Spleen (tissue), 13 donors: ENCODE data around the gene L3MBTL3. TPM values are rescaled to one million over a fixed set of nuclear protein-coding genes. Genes with fewer than 3 reads are reported as not detected.

Experiments
- DNase-seq: peaks from one replicate; pipeline ENCODE4 v3.0.0-alpha.2; 2020
- H3K27ac ChIP-seq, 8 donors: fragments of 200-600 bp; sonication (generic) in 7 of 8; 1 replicate in 4 of 8; 2 replicates in 4 of 8; pipeline versions ENCODE4 v1.5.0 to v1.8.0; 2016 to 2021; ENCODE audit warnings: inconsistent platforms in 4 of 8, mild to moderate bottlenecking in 4 of 8, moderate library complexity in 1 of 8
- H3K27me3 ChIP-seq, 7 donors: fragments of 200-600 bp; sonication (generic) in 6 of 7; replicated peaks in 1 of 7; 1 replicate in 4 of 7; 2 replicates in 3 of 7; pipeline versions ENCODE4 v1.5.0 to v1.8.0; 2016 to 2021; ENCODE audit warnings: inconsistent platforms in 3 of 7, mild to moderate bottlenecking in 1 of 7
- H3K36me3 ChIP-seq, 6 donors: fragments of 200-600 bp; sonication (generic) in 5 of 6; 1 replicate in 4 of 6; 2 replicates in 2 of 6; pipeline versions ENCODE4 v1.5.0 to v1.8.0; 2016 to 2021; ENCODE audit warnings: inconsistent platforms in 2 of 6
- H3K4me1 ChIP-seq, 6 donors: fragments of 200-600 bp; sonication (generic) in 5 of 6; 1 replicate in 3 of 6; 2 replicates in 3 of 6; pipeline versions ENCODE4 v1.5.0 to v1.8.0; 2016 to 2021; ENCODE audit warnings: inconsistent platforms in 3 of 6
- H3K4me3 ChIP-seq, 8 donors: fragments of 200-600 bp; sonication (generic) in 7 of 8; 1 replicate in 4 of 8; 2 replicates in 4 of 8; pipeline versions ENCODE4 v1.5.0 to v1.8.0; 2016 to 2021; ENCODE audit warnings: inconsistent platforms in 4 of 8, mild to moderate bottlenecking in 4 of 8, moderate library complexity in 2 of 8
- H3K9me3 ChIP-seq, 8 donors: fragments of 200-600 bp; sonication (generic) in 7 of 8; 1 replicate in 4 of 8; 2 replicates in 4 of 8; pipeline versions ENCODE4 v1.5.0 to v1.8.0; 2016 to 2021; ENCODE audit warnings: inconsistent platforms in 4 of 8
- POLR2A ChIP-seq, 3 donors: fragments of 450-650 bp; IDR thresholded peaks; one replicate each; pipeline ENCODE4 v1.5.1; 2017; ENCODE audit warnings: antibody characterized with exemption in 3 of 3, mild to moderate bottlenecking in 1 of 3
- POLR2AphosphoS5 ChIP-seq, 3 donors: sonication (generic); formaldehyde crosslinking; IDR thresholded peaks; one replicate each; pipeline ENCODE4 v1.5.1; 2017; ENCODE audit warnings: antibody characterized with exemption in 3 of 3
- WGBS, 5 donors: extraction: QIAGEN DNeasy Blood & Tissue Kit in 3 of 5; methylation state at CpG; one replicate each; pipeline versions ENCODE4 v1.1.5 to v1.1.7; 2013 to 2018; 5-methylcytosine and 5-hydroxymethylcytosine counted together
- intact Hi-C: fragments of 100-400 bp; cut with DNase I; formaldehyde crosslinking; loops from one replicate; pipeline ENCODE4 v1.15.0; 2023; ENCODE audit warnings: low total_unique reads
- long read RNA-seq, 2 donors: transcript quantifications; one replicate each; lab custom pipeline, GENCODE V29; 2026
- polyA plus RNA-seq, 3 donors: library from polyadenylated mRNA; stranded (reverse); fragments of 200-250 nt; gene quantifications; one replicate each; pipeline ENCODE4 v1.2.1, GENCODE V29; 2013
- total RNA-seq, 7 donors: library from RNA; depleted of rRNA in 3 of 7; stranded (reverse); fragments of >200 nt in 3 of 7; fragmentation: NEBNext Ultra II Directional in 4 of 7; extraction: Animal tissue kit (Norgen Biotek cat#: 25700) in 4 of 7; gene quantifications; one replicate each; pipeline versions ENCODE4 v1.1.0 to v1.2.1, GENCODE V29; 2016 to 2021
- TF ChIP-seq, protein P1 (sequence below), 11 experiments: fragments of 200-600 bp in 7 of 11; fragments of 450-650 bp in 4 of 11; sonication (generic) in 4 of 11; IDR thresholded peaks in 8 of 11; conservative IDR thresholded peaks in 3 of 11; 1 replicate in 7 of 11; 2 replicates in 4 of 11; pipeline versions ENCODE4 v1.4.0 to v1.8.0; 2016 to 2021; ENCODE audit warnings: antibody characterized with exemption in 11 of 11, inconsistent platforms in 4 of 11, mild to moderate bottlenecking in 1 of 11
- donor health status: healthy with polysubstance abuse.
- donor health status: DM: no; HTN: no; CAD: no; lungs with moderate emphysema.
- donor health status: DM: no; HTN: no; CAD: no.
- donor health status: Bipolar disorder and iron deficiency.
- donor health status: healthy.
- donor health status: DM: no; HTN: no; CAD: no.
- donor health status: DM: yes; HTN: yes; CAD: no.

L3MBTL3 gene
- total RNA-seq (10 to 100 TPM; 16.1 to 45.6 (median 38.2) TPM), polyA plus RNA-seq (10 to 100 TPM in 1 of 3 donors, 1 to 10 TPM in 2; 7.0 to 15.0 (median 7.5) TPM)
- long read RNA-seq, donor 1, partial matches to known transcripts, result 0 of 1 reads
- long read RNA-seq, donor 1, other reads (novel, unspliced or antisense), result 0 of 1 reads
- long read RNA-seq, donor 2, full-length matches to known transcripts, result 1 of 1 reads
- long read RNA-seq, donor 2, partial matches to known transcripts, result 0 of 1 reads
- long read RNA-seq, donor 2, other reads (novel, unspliced or antisense), result 0 of 1 reads

DNA sequence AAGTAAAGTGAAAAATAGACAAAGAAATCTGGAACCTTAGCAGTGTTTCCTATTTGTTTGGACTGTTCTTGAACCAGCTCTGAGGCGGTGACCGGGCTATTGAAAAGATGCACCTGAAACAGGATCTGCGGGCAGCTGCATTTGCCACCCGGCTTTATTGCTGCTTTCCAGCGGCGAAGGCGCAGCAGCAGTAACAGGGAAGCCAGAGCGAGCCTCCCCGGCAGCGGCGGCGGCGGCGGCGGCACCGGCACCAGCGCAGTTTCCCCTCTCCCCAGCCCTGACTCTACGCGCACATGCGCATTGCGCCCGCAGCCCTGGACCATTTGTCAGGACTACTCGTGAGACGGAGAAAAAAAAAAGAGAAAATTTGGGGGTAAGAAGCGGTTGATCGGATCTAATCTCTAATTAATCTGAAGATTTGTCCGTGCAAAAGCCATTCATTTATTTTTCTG, at the start of gene L3MBTL3:
Gene L3MBTL3 (plus strand): TSS at position 290 of the 452 bp plus-strand sequence. CDS start 24,119 bp downstream, outside the sequence.
- 0 to 1% (median 0%) methylated on average over 27 of the region's 27 CpGs for WGBS, 5 donors
- Histone ChIP-seq H3K36me3 (peaks cover 0 to 7% (median 0%) of the 10 kb centered on the region in 6 donors), H3K27me3 (no peaks in the 10 kb centered on the region), H3K4me1 (peaks cover 3 to 28% (median 23%) of the 10 kb centered on the region in 6 donors), H3K9me3 (no peaks in the 10 kb centered on the region), H3K4me3 (peak within 1 kb of the TSS; percentile 74 to 97 (median 84)), H3K27ac (peak within 1 kb of the TSS; percentile 88 to 98 (median 92))
- TF ChIP-seq POLR2AphosphoS5 (IDR thresholded peaks at IDR 0.05), result peak; percentile 78 to 84 (median 83)
- no peak for TF ChIP-seq POLR2A (IDR thresholded peaks at IDR 0.05)
- intact Hi-C loops, result no loop called here
- peak; percentile 98 for DNase-seq

DNA sequence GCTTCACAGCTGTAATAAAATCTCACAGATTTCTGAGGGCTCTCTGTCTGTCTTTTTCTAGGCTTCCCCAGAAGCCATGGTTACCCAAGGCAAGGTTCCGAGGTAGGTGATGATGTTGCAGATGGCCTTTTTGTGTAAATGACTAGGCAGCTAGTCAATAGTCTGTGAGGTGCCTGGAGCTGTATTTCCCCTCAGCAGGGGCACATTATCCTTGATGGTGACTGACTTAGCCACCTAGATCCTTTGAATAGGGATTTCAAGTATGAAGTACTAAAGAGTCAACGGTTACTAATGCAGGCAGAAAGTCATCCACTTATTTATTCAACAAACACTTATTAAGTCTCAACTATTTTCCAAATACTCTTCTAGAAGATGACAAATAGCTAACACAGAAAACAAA, 49.3 kb upstream of the L3MBTL3 start:
- Histone ChIP-seq H3K9me3 (peaks cover 0 to 4% (median 0%) of the 10 kb centered on the region in 8 donors), H3K4me1 (no peaks in the 10 kb centered on the region), H3K36me3 (no peaks in the 10 kb centered on the region), H3K4me3 (no peak overlapping the region), H3K27ac (no peak overlapping the region), H3K27me3 (peaks cover 0 to 6% (median 0%) of the 10 kb centered on the region in 7 donors)
- TF ChIP-seq POLR2A (IDR thresholded peaks at IDR 0.05) (no peak), POLR2AphosphoS5 (IDR thresholded peaks at IDR 0.05) (no peak)
- TF ChIP-seq, protein P1, sequence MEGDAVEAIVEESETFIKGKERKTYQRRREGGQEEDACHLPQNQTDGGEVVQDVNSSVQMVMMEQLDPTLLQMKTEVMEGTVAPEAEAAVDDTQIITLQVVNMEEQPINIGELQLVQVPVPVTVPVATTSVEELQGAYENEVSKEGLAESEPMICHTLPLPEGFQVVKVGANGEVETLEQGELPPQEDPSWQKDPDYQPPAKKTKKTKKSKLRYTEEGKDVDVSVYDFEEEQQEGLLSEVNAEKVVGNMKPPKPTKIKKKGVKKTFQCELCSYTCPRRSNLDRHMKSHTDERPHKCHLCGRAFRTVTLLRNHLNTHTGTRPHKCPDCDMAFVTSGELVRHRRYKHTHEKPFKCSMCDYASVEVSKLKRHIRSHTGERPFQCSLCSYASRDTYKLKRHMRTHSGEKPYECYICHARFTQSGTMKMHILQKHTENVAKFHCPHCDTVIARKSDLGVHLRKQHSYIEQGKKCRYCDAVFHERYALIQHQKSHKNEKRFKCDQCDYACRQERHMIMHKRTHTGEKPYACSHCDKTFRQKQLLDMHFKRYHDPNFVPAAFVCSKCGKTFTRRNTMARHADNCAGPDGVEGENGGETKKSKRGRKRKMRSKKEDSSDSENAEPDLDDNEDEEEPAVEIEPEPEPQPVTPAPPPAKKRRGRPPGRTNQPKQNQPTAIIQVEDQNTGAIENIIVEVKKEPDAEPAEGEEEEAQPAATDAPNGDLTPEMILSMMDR (IDR thresholded peaks at IDR 0.05 in 8 of 11, conservative IDR thresholded peaks at IDR 0.05 in 3 of 11), result no peak
- DNase-seq, result no peak
- WGBS, 5 donors, result 67 to 90% (median 88%) methylated on average over 2 of the region's 2 CpGs
- intact Hi-C loops, result no loop called here

DNA sequence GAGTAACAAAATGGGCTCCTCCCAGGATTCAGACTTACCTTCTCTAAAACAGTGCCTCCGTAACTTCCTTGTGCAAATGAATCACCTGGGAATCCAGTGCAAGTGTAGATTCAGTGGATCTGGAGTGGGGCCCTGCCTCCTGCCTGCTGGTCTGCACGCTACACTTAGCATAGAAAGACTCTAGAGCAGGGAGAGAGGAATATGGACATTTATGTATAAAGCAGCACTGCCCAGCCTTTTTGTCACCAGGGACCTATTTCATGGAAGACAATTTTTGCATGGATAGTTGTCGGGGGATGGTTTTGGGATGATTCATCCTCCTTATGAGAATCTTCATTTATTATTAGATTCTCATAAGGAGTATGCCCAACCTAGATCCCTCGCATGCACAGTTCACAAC, 42.3 kb upstream of the L3MBTL3 start:
- intact Hi-C loops, result no loop called here
- H3K27me3 ChIP-seq, result no peaks in the 10 kb centered on the region
- H3K36me3 ChIP-seq, result no peaks in the 10 kb centered on the region
- TF ChIP-seq POLR2AphosphoS5 (IDR thresholded peaks at IDR 0.05), result no peak
- TF ChIP-seq POLR2A (IDR thresholded peaks at IDR 0.05), result no peak
- TF ChIP-seq, protein P1 (IDR thresholded peaks at IDR 0.05 in 8 of 11, conservative IDR thresholded peaks at IDR 0.05 in 3 of 11), result no peak
- no peak overlapping the region for H3K27ac ChIP-seq
- no peak overlapping the region for H3K4me3 ChIP-seq
- no peaks in the 10 kb centered on the region for H3K4me1 ChIP-seq
- H3K9me3 ChIP-seq, result peaks cover 0 to 31% (median 19%) of the 10 kb centered on the region in 8 donors
- DNase-seq, result no peak
- WGBS, 5 donors, result 90 to 98% (median 92%) methylated on average over 4 of the region's 4 CpGs

DNA sequence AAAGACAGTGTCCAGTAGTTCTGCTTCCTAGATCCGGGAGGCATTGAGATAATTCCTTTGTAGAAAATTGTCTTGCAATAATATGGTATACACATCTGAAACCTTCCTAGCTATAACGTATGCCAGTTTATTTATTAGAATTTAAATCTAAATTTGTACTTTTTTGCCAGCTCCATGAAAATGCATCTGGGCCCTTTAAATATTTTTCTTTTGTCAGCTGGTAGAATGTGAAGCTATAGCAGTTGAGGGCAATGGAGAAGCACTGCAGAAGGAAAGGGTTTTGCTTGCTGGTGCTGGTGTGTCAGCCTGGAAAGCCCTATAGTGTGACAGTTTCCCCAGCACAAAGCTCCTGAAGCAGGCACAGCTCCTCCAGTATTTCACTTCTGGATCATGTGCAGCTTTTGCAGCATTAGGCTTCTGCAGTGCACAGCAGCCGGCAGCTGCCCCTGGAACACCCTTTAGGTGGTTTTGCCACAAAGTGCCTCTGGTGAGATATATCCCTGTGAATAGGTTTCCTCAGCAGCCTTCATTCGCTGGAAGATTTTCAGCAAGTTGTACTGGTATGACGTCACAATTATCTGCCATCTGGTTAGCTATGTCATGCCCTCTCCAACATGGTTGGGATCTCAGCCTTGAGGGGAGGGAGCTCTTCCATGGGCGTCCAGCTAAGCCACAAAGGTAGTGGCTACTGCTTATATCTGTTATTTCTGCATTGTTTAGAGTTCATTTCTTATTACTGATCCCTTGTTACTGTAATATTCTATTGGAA, 40.0 kb upstream of the L3MBTL3 start:
- Histone ChIP-seq H3K27ac (no peak overlapping the region), H3K4me1 (no peaks in the 10 kb centered on the region)
- TF ChIP-seq, protein P1 (IDR thresholded peaks at IDR 0.05 in 8 of 11, conservative IDR thresholded peaks at IDR 0.05 in 3 of 11), result no peak
- TF ChIP-seq POLR2AphosphoS5 (IDR thresholded peaks at IDR 0.05) (no peak), POLR2A (IDR thresholded peaks at IDR 0.05) (no peak)

More for the DNA sequence above, 40.0 kb upstream of the L3MBTL3 start:
- intact Hi-C loops, result no loop called here
- H3K27me3 ChIP-seq, result no peaks in the 10 kb centered on the region
- 81 to 96% (median 89%) methylated on average over 6 of the region's 6 CpGs for WGBS, 5 donors
- no peaks in the 10 kb centered on the region for H3K36me3 ChIP-seq
- H3K4me3 ChIP-seq, result no peak overlapping the region
- peaks cover 0 to 31% (median 19%) of the 10 kb centered on the region in 8 donors for H3K9me3 ChIP-seq
- DNase-seq, result no peak
